ENCODE measurements around the gene TJAP1. TPM values are rescaled to one million over a fixed set of nuclear protein-coding genes. Genes with fewer than 3 reads are reported as not detected.
A peak's percentile ranks its signal among the peaks of the same experiment; 100 is the strongest.

The TJAP1 gene
- total RNA-seq, 2 experiments from 2014 or later = 23.6 to 24.4 TPM

- no peaks in the 10 kb centered on the region for H3K9me3 ChIP-seq (ENCODE audit: control insufficient read depth in 1 of 2, insufficient read depth in 1 of 2, low read length in 2 of 2)
- no peak overlapping the region for H3K27ac ChIP-seq (ENCODE audit: low read depth in 1 of 2, low read length in 2 of 2)
- TF ChIP-seq, protein P1, sequence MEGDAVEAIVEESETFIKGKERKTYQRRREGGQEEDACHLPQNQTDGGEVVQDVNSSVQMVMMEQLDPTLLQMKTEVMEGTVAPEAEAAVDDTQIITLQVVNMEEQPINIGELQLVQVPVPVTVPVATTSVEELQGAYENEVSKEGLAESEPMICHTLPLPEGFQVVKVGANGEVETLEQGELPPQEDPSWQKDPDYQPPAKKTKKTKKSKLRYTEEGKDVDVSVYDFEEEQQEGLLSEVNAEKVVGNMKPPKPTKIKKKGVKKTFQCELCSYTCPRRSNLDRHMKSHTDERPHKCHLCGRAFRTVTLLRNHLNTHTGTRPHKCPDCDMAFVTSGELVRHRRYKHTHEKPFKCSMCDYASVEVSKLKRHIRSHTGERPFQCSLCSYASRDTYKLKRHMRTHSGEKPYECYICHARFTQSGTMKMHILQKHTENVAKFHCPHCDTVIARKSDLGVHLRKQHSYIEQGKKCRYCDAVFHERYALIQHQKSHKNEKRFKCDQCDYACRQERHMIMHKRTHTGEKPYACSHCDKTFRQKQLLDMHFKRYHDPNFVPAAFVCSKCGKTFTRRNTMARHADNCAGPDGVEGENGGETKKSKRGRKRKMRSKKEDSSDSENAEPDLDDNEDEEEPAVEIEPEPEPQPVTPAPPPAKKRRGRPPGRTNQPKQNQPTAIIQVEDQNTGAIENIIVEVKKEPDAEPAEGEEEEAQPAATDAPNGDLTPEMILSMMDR (IDR thresholded peaks at IDR 0.05) = no peak
- ChIA-PET POLR2A (interaction anchor here (1.2 kb wide), 1 partner anchor 15 kb away, joined by 3 read pairs; no protein-coding TSS in a partner anchor), CTCF (interaction anchor here (1.5 kb wide), 1 partner anchor 15 kb away, joined by 5 read pairs; no protein-coding TSS in a partner anchor)
- H3K27me3 Mint-ChIP-seq = no peaks in the 10 kb centered on the region
- no peaks in the 10 kb centered on the region for H3K9me3 Mint-ChIP-seq
- H3K4me3 ChIP-seq (ENCODE audit: low read length) = no peak overlapping the region
- no peak overlapping the region for H3K4me3 Mint-ChIP-seq
- H3K27me3 ChIP-seq (ENCODE audit: control insufficient read depth in 1 of 2, insufficient read depth in 2 of 2, low read length in 2 of 2) = no peaks in the 10 kb centered on the region
- H3K36me3 ChIP-seq (ENCODE audit: insufficient read depth, low read length) = peaks cover 76% of the 10 kb centered on the region
- DNase-seq = no peak
- H3K36me3 Mint-ChIP-seq (ENCODE audit: low read depth) = peaks cover 51% of the 10 kb centered on the region
- no peak overlapping the region for H3K27ac Mint-ChIP-seq
- H3K4me1 Mint-ChIP-seq (ENCODE audit: low read depth) = peaks cover 5% of the 10 kb centered on the region
- intact Hi-C loops (cut with DNase I, micrococcal nuclease) = no loop called here
- peaks cover 18% of the 10 kb centered on the region for H3K4me1 ChIP-seq (ENCODE audit: insufficient read depth, low read length)
- no peak for ATAC-seq (ENCODE audit: poor library complexity)
Observed at GRCh38 chr6:43521836-43522235, 44.5 kb downstream of the TJAP1 start.

GRCh38 chr6:43522547-43523261, 45.3 kb downstream of the TJAP1 start:
- Histone ChIP-seq H3K9me3 (ENCODE audit: control insufficient read depth in 1 of 2, insufficient read depth in 1 of 2, low read length in 2 of 2) (no peaks in the 10 kb centered on the region), H3K36me3 (ENCODE audit: insufficient read depth, low read length) (peaks cover 85% of the 10 kb centered on the region), H3K27me3 (ENCODE audit: control insufficient read depth in 1 of 2, insufficient read depth in 2 of 2, low read length in 2 of 2) (no peaks in the 10 kb centered on the region), H3K27ac (ENCODE audit: low read depth in 1 of 2, low read length in 2 of 2) (no peak overlapping the region), H3K4me1 (ENCODE audit: insufficient read depth, low read length) (peaks cover 11% of the 10 kb centered on the region), H3K4me3 (ENCODE audit: low read length) (no peak overlapping the region)
- H3K36me3 Mint-ChIP-seq (ENCODE audit: low read depth) = peaks cover 60% of the 10 kb centered on the region
- peaks cover 5% of the 10 kb centered on the region for H3K4me1 Mint-ChIP-seq (ENCODE audit: low read depth)
- H3K4me3 Mint-ChIP-seq = no peak overlapping the region
- CTCF ChIA-PET = interaction anchor here (0.7 kb wide), 1 partner anchor 17 kb away, joined by 3 read pairs; no protein-coding TSS in a partner anchor
- no peak for ATAC-seq (ENCODE audit: poor library complexity)
- POLR2A ChIA-PET = interaction anchor here (1.2 kb wide), 1 partner anchor 16 kb away, joined by 3 read pairs; no protein-coding TSS in a partner anchor
- no peak for DNase-seq
- H3K9me3 Mint-ChIP-seq = no peaks in the 10 kb centered on the region
- H3K27me3 Mint-ChIP-seq = no peaks in the 10 kb centered on the region
- H3K27ac Mint-ChIP-seq = peak overlapping the region; percentile 20
- TF ChIP-seq, protein P1 (IDR thresholded peaks at IDR 0.05) = no peak
- intact Hi-C loops (cut with DNase I, micrococcal nuclease) = no loop called here

DNA sequence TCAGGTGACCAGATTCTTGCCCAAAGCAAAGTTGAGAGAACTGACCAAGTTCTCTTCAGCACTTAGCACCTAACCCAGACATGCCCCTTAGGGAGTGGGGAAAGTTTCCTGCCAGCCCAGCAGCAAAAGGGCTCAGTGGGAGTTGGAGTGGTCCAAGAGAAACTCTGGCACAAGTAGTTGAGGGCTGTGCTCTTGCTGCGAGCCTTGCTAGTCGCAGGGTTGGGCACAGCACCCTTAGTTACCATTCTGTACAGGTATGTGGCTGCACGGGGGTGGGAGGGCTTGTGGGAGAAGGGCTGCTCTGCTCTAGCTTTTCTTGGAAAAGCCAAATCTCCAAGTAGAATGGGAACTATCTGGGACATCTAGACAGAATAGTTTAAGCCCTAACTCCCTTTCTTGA, 45.9 kb downstream of the TJAP1 start:
- ATAC-seq (ENCODE audit: poor library complexity) = no peak
- H3K4me3 ChIP-seq (ENCODE audit: low read length) = no peak overlapping the region

More for the DNA sequence above, 45.9 kb downstream of the TJAP1 start:
- Histone ChIP-seq H3K4me1 (ENCODE audit: insufficient read depth, low read length) (peaks cover 6% of the 10 kb centered on the region), H3K27ac (ENCODE audit: low read depth in 1 of 2, low read length in 2 of 2) (no peak overlapping the region), H3K27me3 (ENCODE audit: control insufficient read depth in 1 of 2, insufficient read depth in 2 of 2, low read length in 2 of 2) (no peaks in the 10 kb centered on the region), H3K9me3 (ENCODE audit: control insufficient read depth in 1 of 2, insufficient read depth in 1 of 2, low read length in 2 of 2) (no peaks in the 10 kb centered on the region), H3K36me3 (ENCODE audit: insufficient read depth, low read length) (peaks cover 91% of the 10 kb centered on the region)
- TF ChIP-seq, protein P1 (IDR thresholded peaks at IDR 0.05) = no peak
- Mint-ChIP-seq H3K36me3 (ENCODE audit: low read depth) (peaks cover 65% of the 10 kb centered on the region), H3K27me3 (no peaks in the 10 kb centered on the region), H3K4me1 (ENCODE audit: low read depth) (peaks cover 5% of the 10 kb centered on the region), H3K27ac (peak overlapping the region; percentile 20), H3K9me3 (no peaks in the 10 kb centered on the region), H3K4me3 (no peak overlapping the region)
- ChIA-PET POLR2A (no interaction called here), CTCF (no interaction called here)
- intact Hi-C loops (cut with DNase I, micrococcal nuclease) = no loop called here
- DNase-seq = no peak

All from CD4-positive, alpha-beta T cell (primary cell).